Ecto neural progenitor cell (in vitro differentiated cells): ENCODE data around the gene MRNIP.

Experiments
- DNase-seq: peaks from one replicate; pipeline ENCODE4 v3.0.0-alpha.2; 2018; ENCODE audit warnings: low spot score

MRNIP gene

DNA sequence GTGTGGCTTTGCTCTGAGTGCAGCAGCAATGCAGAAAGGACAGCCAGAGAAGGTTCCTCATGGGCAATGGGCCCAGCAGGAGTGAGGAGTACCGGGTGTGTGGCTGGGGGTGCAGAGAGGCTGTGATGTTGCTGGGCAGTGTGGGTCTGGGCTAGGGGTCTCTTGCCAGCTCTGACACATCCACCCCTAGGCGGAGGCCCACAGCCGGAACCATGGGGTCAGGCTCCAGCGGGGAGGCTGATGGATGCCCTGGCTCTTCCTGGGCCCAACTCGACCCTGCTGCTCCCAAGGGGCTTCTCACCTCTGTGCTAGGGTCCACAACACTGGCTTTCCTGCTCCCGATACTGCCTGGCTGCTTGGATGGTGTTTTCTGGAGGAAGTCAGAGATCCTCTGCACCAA lies 29.2 kb upstream of the MRNIP start:
- no peak for DNase-seq

DNA sequence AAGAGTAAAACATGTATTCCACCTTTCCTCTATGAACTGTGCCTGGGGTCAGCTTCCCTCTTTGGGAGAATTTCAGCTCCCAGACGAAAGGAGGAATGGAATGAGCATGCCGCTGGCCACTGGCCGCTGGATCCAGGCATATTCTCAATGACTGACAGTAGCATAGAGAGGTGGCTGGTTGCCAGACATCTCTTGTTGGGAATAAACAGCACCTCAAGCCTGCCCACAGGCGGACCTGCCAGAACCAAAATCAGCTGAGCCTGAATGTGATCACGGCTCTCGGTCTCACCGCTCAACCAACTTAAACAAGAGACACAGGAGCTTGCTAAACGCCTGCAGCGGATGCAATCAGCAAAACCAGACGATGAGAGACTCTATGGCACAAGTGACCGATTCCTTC lies 28.5 kb upstream of the MRNIP start:
- DNase-seq: no peak

DNA sequence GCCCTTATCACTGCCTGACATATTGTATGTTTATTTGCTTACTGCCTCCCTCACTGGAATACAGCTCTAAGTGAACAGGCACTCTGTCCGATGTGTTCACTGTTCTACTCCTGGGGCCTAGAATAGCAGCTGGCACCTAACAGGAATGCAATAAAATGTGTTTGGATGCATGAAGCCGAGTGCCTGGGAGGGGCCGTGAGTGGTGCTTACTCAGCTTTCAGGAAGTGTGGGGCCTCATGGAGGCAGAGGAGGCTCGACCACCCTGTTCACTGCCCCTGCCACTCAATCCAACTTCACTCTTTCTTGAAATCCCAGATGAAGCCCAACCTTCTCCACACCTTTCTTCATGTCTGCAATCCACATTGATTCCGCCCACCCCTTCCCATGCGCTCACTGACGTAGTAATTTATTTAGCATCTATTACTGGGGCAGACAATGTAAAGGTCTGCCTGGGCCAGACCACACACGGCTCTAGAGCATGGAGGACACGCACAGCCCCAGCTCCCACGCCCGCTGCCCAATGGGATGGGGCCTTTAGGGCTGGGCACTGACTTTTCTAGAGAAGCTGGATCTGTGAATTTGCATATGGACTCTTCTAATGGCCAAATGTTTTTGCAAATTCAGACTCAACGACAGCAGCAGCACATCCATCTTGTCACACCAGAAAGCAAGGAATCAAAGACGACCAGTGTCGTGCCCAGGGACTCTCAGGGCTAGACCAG lies 27.7 kb upstream of the MRNIP start:
- no peak for DNase-seq

DNA sequence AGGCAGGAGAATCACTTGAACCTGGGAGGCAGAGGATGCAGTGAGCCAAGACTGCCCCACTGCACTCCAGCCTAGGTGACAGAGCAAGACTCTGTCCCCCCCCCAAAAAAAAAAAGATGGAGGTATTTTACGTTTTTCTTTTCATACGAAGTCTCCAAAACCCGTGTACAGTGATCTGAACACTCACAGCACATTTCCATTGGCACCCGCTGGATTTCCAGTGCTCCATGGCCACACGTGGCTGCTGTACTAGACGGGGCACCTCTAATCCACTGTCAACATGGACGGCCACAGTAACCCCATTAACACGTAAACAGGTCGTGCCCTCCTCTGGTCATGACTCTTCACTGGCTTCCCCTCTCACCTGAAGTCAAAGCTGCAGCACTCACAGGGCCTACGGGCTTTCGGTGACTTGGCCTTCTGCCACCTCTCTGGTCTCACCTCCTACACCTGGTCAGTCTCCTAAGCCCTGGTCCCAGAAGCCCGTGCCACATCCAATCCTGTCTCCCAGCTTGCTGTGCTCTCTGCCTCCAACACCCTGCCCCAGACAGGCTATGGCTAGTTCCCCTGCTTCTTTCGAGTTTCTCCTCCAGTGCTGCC lies 27.0 kb upstream of the MRNIP start:
- no peak for DNase-seq

DNA sequence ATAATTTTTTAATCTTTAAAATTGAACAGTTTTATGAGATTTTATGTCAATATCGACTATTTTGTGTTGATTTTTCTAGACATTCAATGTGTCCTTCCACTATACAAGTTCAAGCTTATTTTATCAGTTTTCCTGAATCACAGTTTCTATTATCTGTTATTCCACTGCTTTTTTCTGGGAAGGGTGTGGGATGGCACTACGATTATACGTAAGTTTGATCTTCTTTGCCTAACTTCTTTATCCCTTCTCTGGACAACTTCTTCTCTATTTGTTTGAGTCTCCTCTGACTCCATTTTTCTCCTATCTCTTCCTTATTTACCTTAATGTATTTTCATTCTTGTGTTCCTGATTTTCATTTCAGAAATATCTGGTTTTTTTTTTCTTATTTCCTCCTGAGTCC lies 24.5 kb upstream of the MRNIP start:
- DNase-seq: no peak

DNA sequence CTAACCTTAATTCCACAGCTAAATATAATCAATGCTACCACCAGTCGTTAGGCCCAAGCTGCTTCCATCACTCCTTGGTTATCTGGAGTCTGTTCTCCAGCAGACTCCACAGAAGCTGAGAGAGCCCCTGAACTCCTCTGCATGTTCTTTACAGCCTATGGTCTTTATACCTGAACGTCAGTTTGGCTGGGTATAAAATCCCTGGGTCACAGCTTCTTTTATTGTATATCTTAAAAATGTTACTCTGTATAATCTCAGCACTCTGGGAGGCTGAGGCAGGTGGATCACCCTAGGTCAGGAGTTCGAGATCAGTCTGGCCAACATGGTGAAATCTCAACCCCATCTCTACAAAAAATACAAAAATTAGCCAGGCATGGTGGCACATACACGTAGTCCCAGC lies 23.7 kb upstream of the MRNIP start:
- DNase-seq: no peak

DNA sequence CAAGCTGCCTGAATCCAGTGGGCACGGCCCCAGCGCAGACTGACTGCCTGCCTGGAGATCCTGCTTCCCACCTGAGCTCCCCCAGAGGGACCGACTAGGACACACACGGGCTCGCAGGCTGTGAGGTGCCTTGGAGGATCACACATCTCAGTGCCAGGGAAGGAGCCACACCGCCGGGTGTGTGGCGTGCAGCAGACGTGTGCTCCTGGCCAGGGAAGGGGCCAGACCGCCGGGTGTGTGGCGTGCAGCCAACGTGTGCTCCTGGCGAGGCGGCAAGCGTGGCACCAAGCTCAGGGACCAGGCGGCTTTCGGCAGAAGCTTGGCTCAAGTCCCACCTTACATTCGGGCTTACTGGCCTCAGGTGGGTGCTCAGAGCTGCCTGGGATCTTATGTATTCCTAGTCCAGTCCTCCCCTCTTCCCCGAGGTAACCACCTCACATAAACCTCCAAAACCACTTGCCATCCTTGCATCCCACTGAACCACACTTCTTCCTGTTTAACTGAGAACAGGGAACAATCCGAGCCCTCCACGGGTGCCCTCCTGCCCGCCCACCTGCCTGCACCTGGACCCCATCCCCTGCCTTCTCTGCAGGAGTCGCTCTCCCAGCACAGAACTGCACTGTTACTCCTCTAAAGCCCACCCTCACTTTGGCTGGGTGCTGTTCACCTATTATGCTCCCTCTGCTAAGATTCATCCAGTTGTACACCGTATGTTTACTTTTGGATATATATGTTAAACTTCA lies 22.4 kb upstream of the MRNIP start:
- no peak for DNase-seq

DNA sequence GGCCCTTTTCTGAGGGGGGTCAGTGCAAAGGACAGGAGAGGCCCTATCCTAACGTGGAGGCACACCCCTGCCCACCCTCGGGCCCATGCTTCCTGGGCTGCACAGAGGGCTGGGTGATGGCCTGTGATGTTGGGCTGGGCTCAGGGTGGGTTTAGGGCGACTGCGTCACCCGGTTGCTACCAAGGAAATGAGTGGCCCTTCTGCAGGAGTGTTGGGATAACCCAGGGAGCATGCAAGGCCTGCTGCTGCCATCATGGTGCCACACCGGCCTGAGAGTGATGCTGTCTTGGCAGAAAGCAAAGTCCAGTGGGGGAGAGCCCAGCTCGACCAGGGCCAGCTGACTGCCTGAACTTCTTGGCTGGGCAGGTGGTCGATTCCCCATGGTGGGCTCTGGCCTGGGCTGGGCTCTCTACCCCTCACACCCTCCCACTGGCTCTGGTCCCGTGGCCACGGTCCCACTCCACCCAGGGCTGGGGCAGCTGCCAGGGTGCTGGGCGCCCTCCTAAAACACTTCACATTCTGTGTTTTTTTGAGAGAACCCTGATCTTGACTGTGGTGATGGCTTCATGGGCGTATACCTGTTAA lies 21.5 kb upstream of the MRNIP start:
- DNase-seq: no peak

DNA sequence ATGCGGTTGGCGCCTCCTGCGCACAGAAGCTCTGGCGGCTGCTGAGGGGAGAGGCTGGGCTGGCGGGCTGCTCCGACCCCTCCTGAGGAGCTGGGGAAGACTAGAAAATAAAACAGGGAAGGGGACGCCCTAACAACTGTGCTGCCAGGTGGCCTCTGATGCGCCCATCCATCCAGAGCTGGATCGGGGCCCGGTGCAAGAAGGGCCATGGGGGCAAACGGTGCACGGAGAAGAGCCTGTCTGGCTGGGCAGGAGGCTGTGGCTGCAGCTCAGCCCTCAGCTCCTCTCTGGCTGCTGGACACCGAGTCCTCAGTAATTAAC lies 21.0 kb upstream of the MRNIP start:
- DNase-seq: no peak

DNA sequence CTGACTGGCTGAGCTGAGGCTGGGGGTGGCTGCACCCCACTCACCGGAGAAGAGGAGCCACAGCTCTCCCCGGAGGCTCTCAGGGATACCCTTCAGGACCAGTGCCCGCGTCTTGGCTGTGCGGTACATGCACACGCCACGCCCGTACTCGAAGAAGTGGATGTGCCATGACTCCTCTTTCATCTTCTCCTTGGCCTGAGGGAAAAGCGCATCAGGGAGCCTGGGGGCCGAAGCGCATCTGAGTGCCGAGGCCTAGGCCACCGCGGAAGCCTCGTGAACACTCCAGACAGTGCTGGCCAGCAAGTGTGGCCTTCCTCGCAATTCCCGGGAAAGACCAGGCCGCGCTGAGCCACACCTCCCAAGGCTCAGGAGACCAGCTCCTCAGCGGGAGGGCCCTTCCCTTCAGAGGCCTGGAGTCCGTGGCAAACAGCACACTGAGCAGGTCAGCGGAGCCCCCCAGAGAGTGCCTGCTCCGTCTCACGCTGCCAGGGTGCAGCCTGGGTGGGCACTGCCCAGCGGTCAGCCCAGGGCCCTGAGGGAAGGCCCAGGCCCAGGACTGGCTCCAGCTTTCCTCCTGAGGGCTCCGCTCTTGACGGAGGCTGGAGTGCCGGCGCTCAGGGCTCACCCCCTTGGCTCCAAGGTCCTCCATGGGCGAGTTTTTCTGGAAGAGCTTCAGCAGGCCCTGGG lies 20.5 kb upstream of the MRNIP start:
- no peak for DNase-seq

DNA sequence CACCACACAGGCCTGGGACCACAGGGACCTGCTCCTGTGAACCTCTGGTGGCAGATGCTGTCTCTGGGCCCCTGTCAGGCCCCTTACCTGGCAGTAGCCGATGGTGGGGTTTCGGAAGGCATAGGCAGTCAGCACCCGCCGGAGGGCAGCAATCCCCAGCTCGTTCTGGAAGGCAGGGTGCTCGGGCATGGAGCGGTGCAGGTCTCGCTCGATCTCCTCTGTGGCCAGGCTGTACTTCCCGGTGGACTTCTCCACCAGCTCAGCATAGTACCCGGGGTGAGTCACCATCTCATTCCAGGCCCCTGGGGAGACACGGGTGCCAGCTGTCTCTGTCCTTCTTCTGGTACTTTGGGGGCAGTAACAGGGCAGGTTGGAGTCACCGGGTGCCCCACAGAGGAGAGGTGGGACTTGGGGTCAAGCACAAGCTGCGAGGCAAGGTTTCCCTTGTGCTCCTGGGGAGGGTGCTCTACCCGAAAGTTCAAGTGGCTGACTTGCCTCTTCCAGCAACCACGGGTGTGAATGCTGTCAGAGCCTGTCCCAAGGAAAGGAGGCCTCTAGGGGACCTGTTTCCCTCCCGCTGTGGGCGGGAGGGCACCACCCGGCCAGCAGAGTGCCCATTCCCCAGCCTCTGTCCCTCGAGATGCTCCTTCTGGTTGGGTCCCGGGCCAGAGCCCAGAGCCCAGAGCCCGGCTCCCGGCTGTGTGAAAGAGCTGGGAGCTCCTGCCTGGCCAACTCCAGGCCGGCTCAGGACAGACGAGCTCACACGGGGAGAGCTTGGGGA lies 19.8 kb upstream of the MRNIP start:
- DNase-seq: no peak

DNA sequence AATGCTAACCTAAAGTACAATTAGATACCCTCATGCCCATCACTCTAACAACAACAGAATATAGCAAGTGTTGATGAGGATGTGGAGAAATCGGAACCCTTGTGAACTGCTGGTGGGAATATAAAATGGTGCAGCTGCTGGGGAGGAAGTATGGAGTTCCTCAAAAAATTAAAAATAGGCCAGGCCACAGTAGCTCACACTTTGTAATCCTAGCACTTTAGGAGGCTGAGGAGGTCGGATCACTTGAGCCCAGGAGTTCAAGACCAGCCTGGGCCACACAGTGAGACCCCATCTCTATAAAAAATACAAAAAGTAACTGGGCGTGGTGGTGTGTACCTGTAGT lies 18.0 kb upstream of the MRNIP start:
- DNase-seq: no peak

DNA sequence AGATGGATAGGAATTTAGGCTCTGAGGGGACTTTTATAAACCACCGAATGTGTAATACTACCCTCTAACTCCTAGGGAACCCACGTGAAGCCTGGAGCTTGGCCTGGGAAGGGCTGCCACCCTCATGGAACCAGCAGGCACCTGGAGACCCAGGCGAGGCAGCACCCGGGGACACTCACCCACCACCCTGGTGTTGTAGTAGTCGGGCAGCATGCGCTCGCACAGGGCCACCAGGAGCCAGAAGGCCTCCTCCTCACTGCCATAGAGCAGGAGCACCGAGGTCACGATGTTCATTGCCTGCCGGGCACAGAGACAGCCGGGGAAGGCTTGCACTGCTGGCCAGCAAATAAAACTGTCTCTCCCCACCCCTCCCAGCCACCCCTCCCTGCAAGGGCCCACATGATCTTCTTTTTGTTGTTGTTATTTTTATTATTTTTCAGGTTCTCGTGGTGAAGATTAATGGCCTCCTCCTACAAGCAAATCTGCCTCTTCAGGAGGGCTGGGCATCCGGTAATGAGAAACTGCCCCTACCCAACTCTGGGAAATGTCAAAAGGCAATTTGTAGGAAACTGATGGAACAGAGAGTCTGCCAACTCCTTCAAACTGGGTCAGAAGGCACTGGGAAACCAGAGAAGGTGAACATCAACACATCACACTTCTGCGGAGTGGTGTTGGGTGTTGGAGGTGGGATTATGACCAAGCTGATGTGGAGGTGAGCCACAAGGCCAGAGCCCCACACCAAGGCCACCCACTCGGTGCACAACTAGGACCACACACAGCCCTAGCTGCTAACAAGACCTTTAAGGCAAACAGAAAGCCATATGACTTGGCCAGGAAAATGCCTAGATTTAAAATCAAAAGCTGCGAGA lies 17.4 kb upstream of the MRNIP start:
- no peak for DNase-seq

DNA sequence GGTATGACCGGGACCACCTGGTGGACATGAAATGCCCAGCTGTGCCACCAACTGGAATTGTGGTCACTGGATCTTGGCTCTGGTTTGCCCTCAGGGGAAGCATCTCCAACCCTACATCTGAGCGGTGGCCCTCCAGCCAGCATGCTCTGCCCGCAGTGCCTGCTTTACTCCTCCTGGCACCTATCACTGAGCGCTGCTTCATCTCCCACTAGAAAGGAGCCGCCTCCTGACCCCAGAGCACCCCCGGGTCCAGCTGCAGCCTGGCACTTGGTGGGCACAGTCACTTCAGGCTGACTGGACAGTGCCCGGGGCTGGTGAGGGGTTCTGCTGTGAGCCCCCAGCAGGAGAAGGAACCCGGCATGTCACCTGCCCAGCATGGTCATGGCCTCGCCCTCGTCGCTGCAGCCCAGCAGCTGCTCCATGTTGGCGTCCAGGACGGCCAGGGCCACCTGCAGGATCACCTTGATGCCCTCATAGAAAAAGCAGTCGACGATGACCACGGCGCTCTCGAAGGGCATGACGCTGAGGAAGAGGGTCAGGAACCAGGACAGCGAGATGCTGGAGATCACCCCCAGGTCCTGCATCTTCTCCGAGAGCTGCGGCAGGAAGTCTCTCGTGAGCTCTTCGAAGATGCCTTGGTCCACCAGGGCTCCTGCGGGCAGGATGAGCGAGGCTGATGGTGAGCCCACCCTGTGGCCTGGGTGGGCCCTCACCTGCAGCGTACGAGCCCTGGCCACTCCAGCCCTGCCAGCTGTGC lies 16.1 kb upstream of the MRNIP start:
- DNase-seq: no peak

DNA sequence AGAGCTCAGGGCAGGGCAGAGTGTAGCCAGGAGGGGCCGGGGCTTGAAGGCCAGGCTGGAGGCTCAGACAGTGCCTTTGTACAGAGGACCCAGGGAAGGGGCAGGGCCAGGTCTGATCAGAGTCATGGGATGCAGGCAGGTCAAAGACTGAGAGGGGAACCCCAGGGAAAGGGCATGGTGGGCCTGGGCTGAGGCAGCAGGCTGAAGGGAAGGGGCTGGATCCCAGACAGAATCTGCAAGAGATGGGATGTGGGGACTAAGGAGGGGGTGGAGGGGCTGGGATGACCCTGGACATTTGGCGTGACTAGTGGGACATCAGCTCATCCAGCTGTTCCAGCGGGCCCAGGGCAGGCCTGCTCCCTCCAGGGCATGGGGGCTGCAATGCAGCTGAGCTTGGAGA lies 15.5 kb upstream of the MRNIP start:
- no peak for DNase-seq

DNA sequence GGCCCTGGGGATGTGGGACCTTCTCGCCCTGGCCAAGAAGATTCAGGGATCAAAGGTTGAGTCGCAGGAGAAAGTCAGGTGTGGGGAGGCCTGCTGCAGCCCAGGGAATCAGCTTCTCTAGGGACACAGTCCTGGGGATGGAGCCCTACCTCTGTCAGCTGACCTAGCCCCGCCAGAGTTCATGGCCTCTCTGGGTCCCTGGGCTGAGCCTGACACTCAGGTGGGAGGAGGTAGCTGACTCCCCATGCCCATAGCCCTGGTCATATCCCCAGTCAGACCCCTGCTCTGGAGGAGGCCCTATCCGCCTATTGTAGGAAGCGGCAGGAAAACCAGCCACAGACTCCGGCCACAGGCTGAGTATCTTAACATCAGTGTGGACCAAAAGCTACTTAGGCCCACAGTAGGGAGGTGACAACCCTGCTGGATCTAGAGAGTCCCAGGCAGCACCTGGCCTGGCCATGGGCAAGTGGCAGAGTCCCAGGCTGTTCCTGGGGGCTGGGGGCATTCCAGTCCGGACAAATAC lies 15.0 kb upstream of the MRNIP start:
- DNase-seq: no peak

DNA sequence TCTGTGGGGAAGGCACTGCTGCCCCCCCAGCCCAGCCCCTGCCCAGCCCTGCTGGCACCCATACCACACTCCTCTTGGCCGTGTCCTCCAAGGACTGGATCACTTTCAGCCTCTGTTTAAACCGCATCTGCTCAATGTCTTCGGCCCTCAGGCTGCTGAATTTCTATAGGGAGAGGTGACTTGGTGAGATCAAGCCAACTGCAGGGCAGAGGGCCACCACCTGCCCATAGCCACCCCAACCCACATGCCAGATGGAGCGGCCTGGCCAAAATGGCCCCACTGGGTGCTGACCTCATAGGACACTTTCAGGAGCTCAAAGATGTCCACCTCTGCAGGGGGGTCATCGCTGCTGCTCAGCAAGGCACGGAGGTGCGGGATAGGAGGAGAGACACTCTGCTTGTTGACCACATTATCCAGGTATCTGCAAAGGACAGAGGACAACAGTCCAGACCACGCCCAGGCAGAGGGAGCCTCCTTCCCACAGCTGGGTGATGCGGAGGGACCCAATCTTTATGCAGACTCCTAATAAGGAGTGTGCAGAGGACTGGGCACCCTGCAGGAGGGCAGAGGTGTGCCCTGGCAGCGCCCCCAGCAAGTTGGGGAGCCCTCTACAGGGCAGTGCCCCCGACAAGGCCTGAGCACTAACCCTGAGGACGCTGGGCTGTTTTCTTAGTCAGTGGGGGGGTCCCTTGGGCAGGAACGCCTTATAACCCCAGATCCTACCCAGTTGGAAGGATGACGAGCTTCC lies 14.4 kb upstream of the MRNIP start:
- DNase-seq: no peak

DNA sequence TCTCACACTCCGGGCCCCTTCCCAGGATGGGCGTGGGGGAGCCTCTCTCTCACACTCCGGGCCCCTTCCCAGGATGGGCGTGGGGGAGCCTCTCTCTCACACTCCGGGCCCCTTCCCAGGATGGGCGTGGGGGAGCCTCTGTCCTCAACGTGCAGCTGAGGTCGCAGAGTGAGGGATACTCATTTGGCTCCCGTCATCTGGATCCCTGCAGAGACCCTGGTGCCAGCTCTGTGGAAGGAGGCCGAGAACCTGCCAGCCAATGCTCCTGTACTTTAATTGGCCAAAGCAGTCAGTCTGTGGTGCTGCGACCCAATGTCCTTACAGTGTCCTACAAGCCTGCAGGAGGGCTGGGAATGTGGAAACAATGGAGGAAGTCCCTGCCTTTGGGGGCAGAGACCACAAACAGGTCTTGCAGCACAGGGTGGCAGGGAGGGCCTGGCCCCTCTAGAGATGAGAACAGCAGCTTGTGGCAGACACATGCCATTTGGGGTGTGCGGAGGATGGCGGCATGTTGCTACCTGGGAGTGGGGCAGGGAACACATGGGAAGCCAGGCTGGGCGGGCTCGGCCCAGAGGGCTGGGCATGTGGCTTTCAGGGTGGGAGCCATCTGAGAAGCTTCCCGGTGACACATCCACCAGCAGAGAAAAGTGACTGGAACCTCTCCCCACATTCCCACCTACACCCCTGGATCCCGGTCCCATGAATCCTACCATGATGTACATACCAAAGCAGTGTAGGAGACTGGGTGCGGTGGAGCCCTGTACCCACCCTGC lies 13.6 kb upstream of the MRNIP start:
- DNase-seq: no peak
